Vagina (tissue), 2 donors: ENCODE data around the gene ZNF644.

Experiments
- POLR2A ChIP-seq, 2 donors: fragments of 450-650 bp; IDR thresholded peaks; one replicate each; pipeline ENCODE4 v1.6.1; 2017; ENCODE audit warnings: antibody characterized with exemption in 2 of 2, mild to moderate bottlenecking in 2 of 2, moderate library complexity in 2 of 2
- TF ChIP-seq, protein P1 (sequence below), 3 experiments: fragments of 450-650 bp in 2 of 3; fragments of 200-600 bp in 1 of 3; sonication (generic) in 1 of 3; IDR thresholded peaks; one replicate each; pipeline ENCODE4 v1.5.1; 2017 to 2019; ENCODE audit warnings: antibody characterized with exemption in 3 of 3, mild to moderate bottlenecking in 2 of 3, moderate library complexity in 2 of 3

DNA sequence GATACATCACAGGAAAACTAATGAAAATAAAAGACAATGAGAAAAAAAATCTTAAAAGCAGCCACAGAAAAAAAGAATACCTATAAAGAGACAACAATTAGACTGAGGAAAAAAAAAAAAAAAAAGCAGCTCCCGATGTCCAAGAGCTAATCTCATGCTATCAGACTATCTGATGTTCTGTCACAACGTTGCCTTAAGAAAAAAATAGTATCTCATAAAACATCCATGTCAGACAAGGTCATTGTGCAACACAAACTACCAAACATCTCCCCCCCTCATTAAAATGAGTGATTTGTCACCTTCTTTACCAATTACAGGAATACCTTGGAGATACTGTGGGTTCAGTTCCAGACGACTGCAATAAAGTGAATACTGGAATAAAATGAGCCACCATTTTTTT lies 68.9 kb downstream of the ZNF644 start:
- no peak for TF ChIP-seq POLR2A (IDR thresholded peaks at IDR 0.05)
- TF ChIP-seq, protein P1, sequence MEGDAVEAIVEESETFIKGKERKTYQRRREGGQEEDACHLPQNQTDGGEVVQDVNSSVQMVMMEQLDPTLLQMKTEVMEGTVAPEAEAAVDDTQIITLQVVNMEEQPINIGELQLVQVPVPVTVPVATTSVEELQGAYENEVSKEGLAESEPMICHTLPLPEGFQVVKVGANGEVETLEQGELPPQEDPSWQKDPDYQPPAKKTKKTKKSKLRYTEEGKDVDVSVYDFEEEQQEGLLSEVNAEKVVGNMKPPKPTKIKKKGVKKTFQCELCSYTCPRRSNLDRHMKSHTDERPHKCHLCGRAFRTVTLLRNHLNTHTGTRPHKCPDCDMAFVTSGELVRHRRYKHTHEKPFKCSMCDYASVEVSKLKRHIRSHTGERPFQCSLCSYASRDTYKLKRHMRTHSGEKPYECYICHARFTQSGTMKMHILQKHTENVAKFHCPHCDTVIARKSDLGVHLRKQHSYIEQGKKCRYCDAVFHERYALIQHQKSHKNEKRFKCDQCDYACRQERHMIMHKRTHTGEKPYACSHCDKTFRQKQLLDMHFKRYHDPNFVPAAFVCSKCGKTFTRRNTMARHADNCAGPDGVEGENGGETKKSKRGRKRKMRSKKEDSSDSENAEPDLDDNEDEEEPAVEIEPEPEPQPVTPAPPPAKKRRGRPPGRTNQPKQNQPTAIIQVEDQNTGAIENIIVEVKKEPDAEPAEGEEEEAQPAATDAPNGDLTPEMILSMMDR (IDR thresholded peaks at IDR 0.05): no peak
